ENCODE data around the gene SLC4A5.

DNA sequence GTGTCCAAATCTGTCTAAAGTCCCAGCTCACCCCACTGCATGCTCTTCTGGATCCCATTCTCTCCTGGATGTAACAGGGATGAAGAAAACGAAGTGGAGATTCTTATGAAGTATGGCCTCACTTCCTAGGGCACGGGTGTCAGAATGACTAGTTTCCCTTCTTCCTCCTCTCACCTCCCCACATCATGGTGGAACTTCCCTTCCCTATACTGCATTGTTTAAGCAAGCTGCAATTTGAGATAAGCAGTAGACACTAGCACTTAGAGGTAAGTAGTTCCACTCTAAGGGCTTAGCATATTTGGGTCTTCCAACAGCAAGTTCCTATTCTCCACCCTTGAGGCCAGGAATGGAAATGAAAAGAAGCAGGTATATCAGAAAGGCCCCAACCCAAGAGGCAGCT is 29.7 kb downstream of the SLC4A5 start:
- TF ChIP-seq, protein P1, sequence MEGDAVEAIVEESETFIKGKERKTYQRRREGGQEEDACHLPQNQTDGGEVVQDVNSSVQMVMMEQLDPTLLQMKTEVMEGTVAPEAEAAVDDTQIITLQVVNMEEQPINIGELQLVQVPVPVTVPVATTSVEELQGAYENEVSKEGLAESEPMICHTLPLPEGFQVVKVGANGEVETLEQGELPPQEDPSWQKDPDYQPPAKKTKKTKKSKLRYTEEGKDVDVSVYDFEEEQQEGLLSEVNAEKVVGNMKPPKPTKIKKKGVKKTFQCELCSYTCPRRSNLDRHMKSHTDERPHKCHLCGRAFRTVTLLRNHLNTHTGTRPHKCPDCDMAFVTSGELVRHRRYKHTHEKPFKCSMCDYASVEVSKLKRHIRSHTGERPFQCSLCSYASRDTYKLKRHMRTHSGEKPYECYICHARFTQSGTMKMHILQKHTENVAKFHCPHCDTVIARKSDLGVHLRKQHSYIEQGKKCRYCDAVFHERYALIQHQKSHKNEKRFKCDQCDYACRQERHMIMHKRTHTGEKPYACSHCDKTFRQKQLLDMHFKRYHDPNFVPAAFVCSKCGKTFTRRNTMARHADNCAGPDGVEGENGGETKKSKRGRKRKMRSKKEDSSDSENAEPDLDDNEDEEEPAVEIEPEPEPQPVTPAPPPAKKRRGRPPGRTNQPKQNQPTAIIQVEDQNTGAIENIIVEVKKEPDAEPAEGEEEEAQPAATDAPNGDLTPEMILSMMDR (IDR thresholded peaks at IDR 0.05), result no peak
- TF ChIP-seq POLR2A (IDR thresholded peaks at IDR 0.05) (no peak), EP300 (IDR thresholded peaks at IDR 0.05) (no peak), POLR2AphosphoS5 (IDR thresholded peaks at IDR 0.05) (no peak)
